Chondrocyte (in vitro differentiated cells): ENCODE results near the gene CCL14. TPM values are rescaled to one million over a fixed set of nuclear protein-coding genes. Genes with fewer than 3 reads are reported as not detected.

Source experiments
- DNase-seq: peaks from one replicate; pipeline ENCODE4 v3.0.0; 2021; ENCODE audit warnings: mixed read lengths, low spot score
- H3K27ac Mint-ChIP-seq: one replicate; pipeline ENCODE4 v1.8.0; 2021; ENCODE audit warnings: mild to moderate bottlenecking, moderate library complexity, mixed read lengths; ENCODE audit not compliant: unreplicated experiment
- H3K27me3 Mint-ChIP-seq: 2 replicates; pipeline ENCODE4 v1.8.0; 2021; ENCODE audit warnings: low read depth, mixed read lengths
- H3K36me3 Mint-ChIP-seq: 2 replicates; pipeline ENCODE4 v1.8.0; 2021; ENCODE audit warnings: low read depth, mixed read lengths
- H3K4me1 Mint-ChIP-seq: 2 replicates; pipeline ENCODE4 v1.8.0; 2021; ENCODE audit warnings: low read depth, mild to moderate bottlenecking, mixed read lengths
- H3K4me3 Mint-ChIP-seq: one replicate; pipeline ENCODE4 v1.8.0; 2021; ENCODE audit warnings: mild to moderate bottlenecking, moderate library complexity, mixed read lengths; ENCODE audit not compliant: unreplicated experiment
- H3K9me3 Mint-ChIP-seq: 2 replicates; pipeline ENCODE4 v1.8.0; 2021; ENCODE audit warnings: low read depth, mixed read lengths
- long read RNA-seq: library from polyadenylated mRNA; stranded (forward); transcript quantifications from one replicate; pipeline ENCODE4 v2.0.0, GENCODE V29; 2021
- total RNA-seq: library from RNA; stranded (reverse); gene quantifications from 3 replicates; pipeline ENCODE4 v1.2.1, GENCODE V29; 2021
- TF ChIP-seq, protein P1 (sequence below): fragments of 200-600 bp; sonication (generic); IDR thresholded peaks from 2 replicates; pipeline ENCODE4 v1.5.0; 2021; ENCODE audit warnings: antibody characterized with exemption, mild to moderate bottlenecking, moderate library complexity

Gene CCL14
- total RNA-seq: not detected in 3 replicates
- long read RNA-seq: 0 reads

DNA sequence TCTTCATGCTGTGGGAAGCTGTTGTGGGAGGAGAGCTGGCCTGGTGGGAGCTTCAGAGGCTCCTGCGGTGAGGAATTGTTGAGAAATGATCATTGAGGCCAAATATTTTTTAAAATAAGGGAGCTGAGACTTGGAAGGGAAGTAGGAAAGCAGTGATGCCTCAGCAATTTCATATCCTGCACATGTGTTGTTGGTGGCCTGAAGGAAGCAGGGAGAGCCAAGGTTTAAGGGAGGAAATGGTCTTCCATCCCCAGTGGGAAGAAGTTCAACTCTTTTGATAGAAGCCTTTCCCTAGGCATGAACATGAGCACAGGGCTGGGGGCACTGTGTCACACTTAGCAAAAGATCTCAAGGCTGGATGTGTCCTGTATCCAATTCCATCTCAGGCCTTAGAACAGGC, at the start of gene CCL14:
Gene CCL14 (minus strand): TSS at position 87 of the 400 bp plus-strand sequence. CDS start 80 bp downstream, at position 7.
- peaks cover 8% of the 10 kb centered on the region for H3K9me3 Mint-ChIP-seq
- H3K36me3 Mint-ChIP-seq: no peaks in the 10 kb centered on the region
- no peaks in the 10 kb centered on the region for H3K4me1 Mint-ChIP-seq
- H3K27me3 Mint-ChIP-seq: peaks cover 14% of the 10 kb centered on the region
- DNase-seq: no peak
- H3K27ac Mint-ChIP-seq: no peak within 1 kb of the TSS
- no peak within 1 kb of the TSS for H3K4me3 Mint-ChIP-seq
- TF ChIP-seq, protein P1, sequence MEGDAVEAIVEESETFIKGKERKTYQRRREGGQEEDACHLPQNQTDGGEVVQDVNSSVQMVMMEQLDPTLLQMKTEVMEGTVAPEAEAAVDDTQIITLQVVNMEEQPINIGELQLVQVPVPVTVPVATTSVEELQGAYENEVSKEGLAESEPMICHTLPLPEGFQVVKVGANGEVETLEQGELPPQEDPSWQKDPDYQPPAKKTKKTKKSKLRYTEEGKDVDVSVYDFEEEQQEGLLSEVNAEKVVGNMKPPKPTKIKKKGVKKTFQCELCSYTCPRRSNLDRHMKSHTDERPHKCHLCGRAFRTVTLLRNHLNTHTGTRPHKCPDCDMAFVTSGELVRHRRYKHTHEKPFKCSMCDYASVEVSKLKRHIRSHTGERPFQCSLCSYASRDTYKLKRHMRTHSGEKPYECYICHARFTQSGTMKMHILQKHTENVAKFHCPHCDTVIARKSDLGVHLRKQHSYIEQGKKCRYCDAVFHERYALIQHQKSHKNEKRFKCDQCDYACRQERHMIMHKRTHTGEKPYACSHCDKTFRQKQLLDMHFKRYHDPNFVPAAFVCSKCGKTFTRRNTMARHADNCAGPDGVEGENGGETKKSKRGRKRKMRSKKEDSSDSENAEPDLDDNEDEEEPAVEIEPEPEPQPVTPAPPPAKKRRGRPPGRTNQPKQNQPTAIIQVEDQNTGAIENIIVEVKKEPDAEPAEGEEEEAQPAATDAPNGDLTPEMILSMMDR: no peak

DNA sequence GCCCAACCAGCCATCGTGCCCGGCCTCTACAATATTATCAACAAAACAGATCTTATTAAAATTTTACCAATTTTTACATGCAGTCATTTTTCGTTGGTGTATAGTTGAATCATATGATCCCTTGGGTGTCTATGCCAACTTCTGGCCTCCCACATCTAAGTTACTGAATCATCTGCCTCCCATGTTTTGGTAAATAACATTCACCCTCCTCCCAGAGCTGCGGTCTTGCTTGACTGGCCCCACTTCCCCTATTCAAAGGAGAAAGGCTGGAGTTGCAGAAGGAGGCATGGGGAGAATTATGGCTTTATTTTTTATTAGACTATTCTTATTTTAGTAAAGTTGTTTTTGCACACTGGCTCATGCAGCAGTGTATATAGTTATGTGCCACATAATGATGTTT, 49.7 kb upstream of the CCL14 start:
- TF ChIP-seq, protein P1: no peak
- DNase-seq: no peak
- Mint-ChIP-seq H3K9me3 (no peaks in the 10 kb centered on the region), H3K27ac (no peak overlapping the region), H3K36me3 (no peaks in the 10 kb centered on the region), H3K4me3 (no peak overlapping the region), H3K27me3 (peaks cover 33% of the 10 kb centered on the region), H3K4me1 (no peaks in the 10 kb centered on the region)

DNA sequence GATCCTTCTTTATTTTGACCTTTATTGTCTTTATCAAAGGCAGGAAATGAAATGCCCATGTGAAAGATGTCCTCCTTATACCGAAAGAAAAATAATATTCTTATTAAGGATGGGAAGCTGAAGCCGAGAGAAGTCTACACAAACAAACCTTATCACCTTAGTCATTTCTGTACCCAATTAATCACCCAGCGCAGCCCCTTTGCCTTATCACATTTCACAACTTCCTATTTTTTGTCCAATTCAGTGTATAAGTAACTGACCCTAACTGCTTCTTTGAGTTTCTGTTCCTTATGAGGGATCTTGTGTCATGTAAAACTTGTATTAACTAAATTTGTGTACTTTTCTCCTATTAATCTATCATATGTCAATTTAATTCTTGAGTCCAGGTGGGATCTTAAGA, 47.6 kb upstream of the CCL14 start:
- no peaks in the 10 kb centered on the region for H3K36me3 Mint-ChIP-seq
- DNase-seq: no peak
- H3K9me3 Mint-ChIP-seq: no peaks in the 10 kb centered on the region
- H3K27me3 Mint-ChIP-seq: peaks cover 43% of the 10 kb centered on the region
- TF ChIP-seq, protein P1: no peak
- H3K4me1 Mint-ChIP-seq: no peaks in the 10 kb centered on the region
- H3K27ac Mint-ChIP-seq: no peak overlapping the region
- no peak overlapping the region for H3K4me3 Mint-ChIP-seq

DNA sequence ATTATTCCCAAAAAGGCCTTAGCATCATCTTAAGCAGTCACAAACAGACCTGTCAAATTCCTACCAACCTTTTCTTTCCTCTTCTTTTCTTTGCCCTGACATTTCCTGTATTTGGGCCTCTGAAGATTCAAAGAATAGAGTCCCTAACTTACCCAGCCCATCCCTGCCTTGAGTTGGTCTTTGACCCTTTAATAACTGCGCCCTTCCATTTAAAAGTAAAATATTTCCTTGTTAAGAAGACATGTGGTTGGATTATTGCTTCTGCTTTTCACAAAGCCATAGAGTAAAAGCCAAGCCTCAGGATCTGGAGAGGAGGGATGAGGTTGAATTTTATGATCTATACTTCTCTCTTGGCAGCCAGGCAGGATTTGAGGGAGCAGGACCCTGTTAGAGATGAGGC, 44.4 kb upstream of the CCL14 start:
- no peak for DNase-seq
- H3K27me3 Mint-ChIP-seq: peaks cover 48% of the 10 kb centered on the region
- no peak overlapping the region for H3K4me3 Mint-ChIP-seq
- H3K9me3 Mint-ChIP-seq: no peaks in the 10 kb centered on the region
- H3K27ac Mint-ChIP-seq: no peak overlapping the region
- no peaks in the 10 kb centered on the region for H3K4me1 Mint-ChIP-seq
- H3K36me3 Mint-ChIP-seq: no peaks in the 10 kb centered on the region
- TF ChIP-seq, protein P1: no peak

DNA sequence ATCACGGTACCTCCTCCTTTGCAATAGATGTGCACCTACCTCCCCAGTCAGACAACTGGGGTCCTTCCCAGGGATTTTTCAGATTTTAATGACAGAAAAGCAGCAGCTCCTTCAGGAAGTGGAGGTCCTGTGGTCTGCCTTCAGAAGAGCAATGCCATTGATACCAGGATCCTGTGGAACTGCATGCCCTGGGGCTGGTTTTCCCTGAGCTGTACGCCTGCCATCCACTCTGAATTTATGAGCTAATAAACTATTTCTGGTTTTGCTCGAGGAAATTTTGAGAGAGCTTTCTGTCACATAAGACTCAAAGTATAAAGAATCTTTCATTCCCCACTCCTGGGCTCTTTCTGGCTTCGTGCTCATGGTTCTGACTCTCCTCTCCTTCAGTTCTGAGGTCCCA, 41.2 kb upstream of the CCL14 start:
- TF ChIP-seq, protein P1: no peak
- H3K27ac Mint-ChIP-seq: no peak overlapping the region
- DNase-seq: no peak
- no peaks in the 10 kb centered on the region for H3K9me3 Mint-ChIP-seq
- H3K4me1 Mint-ChIP-seq: no peaks in the 10 kb centered on the region
- no peak overlapping the region for H3K4me3 Mint-ChIP-seq
- H3K36me3 Mint-ChIP-seq: no peaks in the 10 kb centered on the region
- peaks cover 36% of the 10 kb centered on the region for H3K27me3 Mint-ChIP-seq
